GM21737 (cell line): ENCODE results near the gene TSPYL6.

ENCODE experiments used
- ATAC-seq: cut with Tn5 transposase; IDR thresholded peaks from one replicate; pipeline ENCODE4 v1.9.1; 2021; ENCODE audit warnings: mild to moderate bottlenecking, moderate library complexity; ENCODE audit not compliant: unreplicated experiment

TSPYL6 gene

GRCh38 chr2:54206596-54206995, 49.4 kb downstream of the TSPYL6 start:
- no peak for ATAC-seq

GRCh38 chr2:54204476-54204875, 51.6 kb downstream of the TSPYL6 start:
- no peak for ATAC-seq
